GM10266 (cell line): ENCODE measurements around the gene HOXA9.

ENCODE experiments used
- DNase-seq: peaks from one replicate; pipeline ENCODE4 v3.0.0; 2012; ENCODE audit errors: extremely low spot score
- TF ChIP-seq, protein P1 (sequence below): IDR thresholded peaks from 2 replicates; pipeline ENCODE4 v1.5.1; 2012; ENCODE audit warnings: mild to moderate bottlenecking, low read depth; ENCODE audit not compliant: control insufficient read depth, insufficient read depth; ENCODE audit errors: missing control alignments

HOXA9 gene

DNA sequence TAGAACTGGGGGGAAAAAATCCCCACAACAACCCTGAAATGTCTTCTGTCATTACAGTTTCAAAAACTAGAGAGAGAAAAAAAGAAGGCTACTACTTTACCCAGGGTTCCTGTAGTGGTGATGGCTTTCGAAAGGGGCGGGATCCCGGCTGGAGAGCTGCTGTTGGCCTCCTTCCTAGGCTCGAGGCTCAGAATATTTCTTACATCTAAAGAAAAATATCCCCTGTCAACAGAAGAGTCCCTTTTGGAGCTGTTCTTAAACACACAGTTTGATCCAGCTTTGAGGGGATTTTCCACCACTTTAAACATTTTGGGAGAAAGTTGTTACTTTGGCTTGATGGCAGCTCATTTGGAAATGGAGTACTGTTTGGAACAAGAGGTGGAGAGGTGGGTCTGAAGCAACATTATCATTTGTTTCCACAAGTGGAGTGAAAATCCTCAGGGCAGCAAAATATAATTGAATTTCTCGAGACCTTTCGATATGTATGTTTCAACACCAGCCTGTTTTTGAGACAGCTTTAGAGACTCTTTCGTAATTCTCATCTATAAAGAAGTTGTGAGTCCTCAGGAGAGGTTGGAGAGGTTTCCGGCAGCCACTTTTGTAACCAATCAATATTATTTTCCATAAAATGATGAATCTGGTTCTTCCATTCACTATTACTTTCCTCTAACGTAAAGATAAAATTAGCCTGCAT, 29.5 kb upstream of the HOXA9 start:
- TF ChIP-seq, protein P1, sequence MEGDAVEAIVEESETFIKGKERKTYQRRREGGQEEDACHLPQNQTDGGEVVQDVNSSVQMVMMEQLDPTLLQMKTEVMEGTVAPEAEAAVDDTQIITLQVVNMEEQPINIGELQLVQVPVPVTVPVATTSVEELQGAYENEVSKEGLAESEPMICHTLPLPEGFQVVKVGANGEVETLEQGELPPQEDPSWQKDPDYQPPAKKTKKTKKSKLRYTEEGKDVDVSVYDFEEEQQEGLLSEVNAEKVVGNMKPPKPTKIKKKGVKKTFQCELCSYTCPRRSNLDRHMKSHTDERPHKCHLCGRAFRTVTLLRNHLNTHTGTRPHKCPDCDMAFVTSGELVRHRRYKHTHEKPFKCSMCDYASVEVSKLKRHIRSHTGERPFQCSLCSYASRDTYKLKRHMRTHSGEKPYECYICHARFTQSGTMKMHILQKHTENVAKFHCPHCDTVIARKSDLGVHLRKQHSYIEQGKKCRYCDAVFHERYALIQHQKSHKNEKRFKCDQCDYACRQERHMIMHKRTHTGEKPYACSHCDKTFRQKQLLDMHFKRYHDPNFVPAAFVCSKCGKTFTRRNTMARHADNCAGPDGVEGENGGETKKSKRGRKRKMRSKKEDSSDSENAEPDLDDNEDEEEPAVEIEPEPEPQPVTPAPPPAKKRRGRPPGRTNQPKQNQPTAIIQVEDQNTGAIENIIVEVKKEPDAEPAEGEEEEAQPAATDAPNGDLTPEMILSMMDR: no peak
- DNase-seq: no peak

DNA sequence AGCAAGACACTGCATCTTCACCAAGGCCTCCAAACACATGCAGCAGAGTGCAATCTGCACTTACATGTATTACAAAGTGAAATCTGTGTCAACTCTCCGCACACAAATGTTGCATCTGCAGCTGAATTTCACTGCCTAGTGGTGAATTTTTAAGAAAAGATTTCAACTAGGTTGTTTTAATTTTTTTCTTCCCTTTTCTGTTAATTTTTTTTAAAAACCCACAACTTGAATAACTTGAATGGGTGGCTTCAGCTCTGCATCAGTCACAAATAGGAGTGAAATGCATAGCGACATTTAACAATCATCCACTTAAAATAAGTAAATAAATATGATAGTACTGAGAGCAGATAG, 28.6 kb upstream of the HOXA9 start:
- DNase-seq: no peak
- TF ChIP-seq, protein P1: no peak

DNA sequence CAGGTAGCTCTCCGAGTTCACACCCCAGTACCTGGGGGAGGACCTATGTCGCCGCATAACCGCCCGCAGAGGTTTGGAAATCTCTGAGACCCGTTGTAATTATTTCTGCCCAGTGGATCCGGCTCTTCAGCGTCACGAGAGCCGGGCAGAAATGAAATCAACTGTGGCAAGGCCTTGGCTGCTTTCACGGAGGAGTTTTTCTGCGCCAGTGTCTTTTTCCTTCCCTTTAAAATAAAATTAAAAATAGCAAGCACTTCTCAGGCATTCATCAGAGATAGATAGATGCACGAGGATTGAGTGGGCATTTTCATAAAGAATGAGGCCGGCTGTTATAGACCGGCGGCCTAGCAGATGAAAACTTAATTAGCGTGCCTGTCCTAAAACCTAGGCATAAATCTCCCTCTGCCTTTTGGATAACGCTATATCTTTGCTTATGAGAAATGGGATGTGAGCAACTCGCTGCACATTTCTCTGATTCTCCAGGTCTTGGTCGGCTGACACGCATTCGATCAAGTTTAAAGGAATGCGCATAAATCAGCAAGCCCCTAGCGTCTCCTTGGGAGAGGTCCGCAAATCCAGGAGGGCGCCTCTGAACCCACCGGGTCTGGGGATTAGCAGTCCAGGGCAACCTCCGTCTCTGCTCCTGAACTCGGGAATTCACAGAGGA, 28.1 kb upstream of the HOXA9 start:
- DNase-seq: no peak
- TF ChIP-seq, protein P1: no peak

DNA sequence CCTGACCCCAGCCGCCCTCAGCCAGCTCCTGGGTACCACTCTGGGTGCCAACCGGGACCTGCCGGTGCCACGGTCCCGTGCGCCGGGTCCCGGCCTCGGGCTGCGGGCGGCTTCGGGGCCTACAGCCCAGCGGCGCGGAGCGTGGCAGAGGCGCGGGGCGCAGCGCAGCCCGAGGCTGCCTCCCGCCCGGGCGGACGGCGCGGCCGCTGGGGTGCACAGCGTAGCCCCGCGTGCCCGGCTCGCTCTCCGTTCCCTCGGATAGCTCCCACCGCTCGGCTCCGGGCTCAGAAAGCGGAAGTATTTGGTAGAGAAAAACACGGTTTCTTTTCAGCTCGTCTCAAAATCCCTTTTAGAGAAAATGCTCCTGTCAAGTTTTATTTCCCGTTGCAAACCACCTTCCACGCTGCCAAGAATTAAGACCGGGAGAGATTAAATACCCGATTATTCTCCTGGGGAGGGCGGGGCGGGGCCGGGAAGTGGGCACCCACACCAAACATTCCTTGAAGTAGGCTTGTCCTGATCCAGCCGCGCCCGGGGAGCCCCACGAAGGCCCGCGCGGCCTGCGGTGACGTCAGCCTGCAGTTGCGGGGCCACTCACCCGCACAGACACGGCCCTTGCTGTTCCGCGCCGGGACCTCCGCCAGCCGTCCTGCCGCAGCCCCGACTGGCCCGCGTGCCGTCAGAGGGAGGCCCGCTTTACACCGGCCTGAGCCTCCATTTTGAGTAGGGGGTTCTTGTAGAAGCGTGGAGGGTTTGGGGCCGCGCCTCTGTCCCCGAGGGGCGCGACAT, 27.4 kb upstream of the HOXA9 start:
- no peak for DNase-seq
- TF ChIP-seq, protein P1: no peak

DNA sequence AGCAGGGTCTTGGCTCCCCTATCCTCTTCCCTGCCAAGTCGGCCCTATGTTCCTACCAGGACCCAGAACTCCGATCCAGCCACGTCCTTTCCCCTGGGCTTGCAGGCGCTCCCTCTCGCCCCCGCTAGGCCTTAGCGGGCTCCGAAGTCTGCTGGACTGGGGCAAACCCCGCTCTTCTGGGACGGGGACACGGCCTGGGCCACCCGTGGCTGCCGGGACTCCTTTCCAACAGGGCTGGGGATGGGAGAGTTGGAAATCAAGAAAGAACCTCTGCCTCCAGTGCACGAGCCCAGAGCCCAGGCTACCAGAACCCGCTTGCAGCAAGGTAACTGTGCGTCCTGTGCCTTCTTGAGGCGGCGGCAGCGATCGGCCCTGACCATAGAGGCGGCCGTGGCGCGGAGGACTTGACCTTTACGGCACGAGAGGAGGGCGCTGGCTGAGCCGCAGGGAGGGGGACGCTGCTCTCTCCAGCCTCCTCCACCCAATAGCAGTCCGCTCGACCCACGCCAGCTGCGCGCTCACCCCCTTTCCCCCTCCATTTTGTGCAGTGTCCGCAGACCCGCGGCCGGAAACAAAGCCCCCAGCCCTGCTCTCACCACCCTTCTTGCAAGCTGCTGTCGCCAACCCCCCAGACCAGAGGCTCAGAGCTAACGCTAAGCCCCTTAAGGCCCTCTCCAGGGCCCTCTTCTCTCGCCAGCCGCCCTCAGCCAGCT, 26.7 kb upstream of the HOXA9 start:
- DNase-seq: no peak
- TF ChIP-seq, protein P1: no peak

DNA sequence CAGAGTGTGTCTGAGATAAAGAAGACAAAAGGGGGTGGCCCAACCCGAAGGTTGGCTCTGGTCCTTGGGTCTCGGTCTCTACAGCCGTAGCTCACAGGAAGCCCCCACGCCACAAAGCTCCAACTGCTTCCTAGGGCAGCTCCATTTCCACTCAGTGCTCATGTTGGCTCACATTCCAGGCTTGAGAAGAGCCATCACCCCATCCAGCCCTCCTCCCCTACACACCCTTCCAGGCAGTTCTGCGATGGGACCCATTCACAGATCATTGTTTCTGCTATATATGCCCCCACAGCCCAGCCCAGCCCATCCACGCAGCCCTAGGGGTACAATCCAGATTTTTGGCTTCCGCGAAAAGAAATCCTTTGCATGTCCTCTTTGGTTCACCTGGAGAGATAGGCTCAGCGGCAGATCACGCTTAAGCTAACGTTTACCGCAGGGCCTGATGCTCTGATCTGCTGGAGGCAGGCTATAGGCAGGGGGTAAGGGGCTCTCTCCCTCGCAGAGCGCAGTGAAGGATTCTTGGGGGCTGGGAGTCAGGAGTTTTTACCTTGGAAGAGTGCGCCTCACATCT, 25.9 kb upstream of the HOXA9 start:
- DNase-seq: no peak
- TF ChIP-seq, protein P1: no peak
